Gastrocnemius medialis (tissue), 4 donors: ENCODE measurements around the gene SLC17A8. TPM values are rescaled to one million over a fixed set of nuclear protein-coding genes. Genes with fewer than 3 reads are reported as not detected.
"Not testable (repeated sequence)": the region's sequence is repeated elsewhere in the genome, so short reads cannot be mapped to it uniquely, and the experiment has no call there.

Experiments
- ATAC-seq, 2 donors: fragments of 150-250 bp; one replicate each; pipeline ENCODE4 v1.9.1; 2016
- DNase-seq, 2 donors: peaks; one replicate each; pipeline ENCODE4 v3.0.0-alpha.2; 2019
- H3K27ac ChIP-seq, 4 donors: fragments of 200-600 bp; sonication (generic); 1 replicate in 1 of 4; 2 replicates in 3 of 4; pipeline ENCODE4 v1.5.1; 2016 to 2018; ENCODE audit warnings: mild to moderate bottlenecking in 2 of 4, moderate library complexity in 1 of 4
- H3K27me3 ChIP-seq, 3 donors: fragments of 200-600 bp; sonication (generic) in 2 of 3; 1 replicate in 1 of 3; 2 replicates in 2 of 3; pipeline versions ENCODE4 v1.5.1 to v1.6.0; 2016 to 2019; ENCODE audit warnings: mild to moderate bottlenecking in 1 of 3, moderate library complexity in 1 of 3
- H3K36me3 ChIP-seq, 2 donors: fragments of 200-600 bp; sonication (generic) in 1 of 2; one replicate each; pipeline ENCODE4 v1.5.1; 2017 to 2018
- H3K4me1 ChIP-seq, 2 donors: fragments of 200-600 bp; sonication (generic) in 1 of 2; one replicate each; pipeline ENCODE4 v1.5.1; 2016 to 2017; ENCODE audit warnings: mild to moderate bottlenecking in 2 of 2
- H3K4me3 ChIP-seq, 4 donors: fragments of 200-600 bp; sonication (generic) in 3 of 4; 1 replicate in 1 of 4; 2 replicates in 3 of 4; pipeline ENCODE4 v1.5.1; 2016 to 2019; ENCODE audit warnings: mild to moderate bottlenecking in 2 of 4
- H3K9me3 ChIP-seq, 3 donors: fragments of 200-600 bp; sonication (generic) in 2 of 3; 1 replicate in 1 of 3; 2 replicates in 2 of 3; pipeline ENCODE4 v1.5.1; 2016 to 2019
- CTCF ChIP-seq, 5 experiments: fragments of 450-650 bp in 3 of 5; fragments of 200-600 bp in 2 of 5; sonication (generic) in 2 of 5; IDR thresholded peaks in 4 of 5; conservative IDR thresholded peaks in 1 of 5; 1 replicate in 4 of 5; 2 replicates in 1 of 5; pipeline ENCODE4 v1.5.1; 2016 to 2019; ENCODE audit warnings: antibody characterized with exemption in 5 of 5, mild to moderate bottlenecking in 3 of 5, moderate library complexity in 3 of 5
- POLR2A ChIP-seq, 2 donors: fragments of 450-650 bp; IDR thresholded peaks; one replicate each; pipeline ENCODE4 v1.6.1; 2017; ENCODE audit warnings: antibody characterized with exemption in 2 of 2, mild to moderate bottlenecking in 2 of 2, moderate library complexity in 2 of 2
- in situ Hi-C, 4 donors: fragments of 200-750 bp; cut with MboI; loops; one replicate each; pipeline versions ENCODE4 v1.15.0 to v1.8.0; 2017; ENCODE audit warnings: low sequenced_read_pairs in 4 of 4
- intact Hi-C: fragments of 100-400 bp; cut with DNase I; formaldehyde crosslinking; loops from one replicate; pipeline ENCODE4 v1.15.1; 2023; ENCODE audit warnings: low total_unique reads
- total RNA-seq, 4 donors: library from RNA; depleted of rRNA; stranded (reverse); fragments of >200 nt; gene quantifications; one replicate each; pipeline versions ENCODE4 v1.1.0 to v1.2.3, GENCODE V29; 2016

SLC17A8 gene
- total RNA-seq, 4 donors from 2014 or later = 0.31 TPM; not detected in 3

- no peak for TF ChIP-seq POLR2A (IDR thresholded peaks at IDR 0.05)
- TF ChIP-seq CTCF (IDR thresholded peaks at IDR 0.05 in 4 of 5, conservative IDR thresholded peaks at IDR 0.05 in 1 of 5) = no peak
- Histone ChIP-seq H3K27me3 (no peaks in the 10 kb centered on the region), H3K9me3 (no peaks in the 10 kb centered on the region), H3K4me1 (no peaks in the 10 kb centered on the region), H3K36me3 (no peaks in the 10 kb centered on the region), H3K27ac (no peak overlapping the region), H3K4me3 (no peak overlapping the region)
- intact Hi-C loops = no loop called here
- in situ Hi-C loops = no loop called here
- ATAC-seq (no peak), DNase-seq (no peak)
Measured at GRCh38 chr12:100414739-100415138, 57.9 kb downstream of the SLC17A8 start.

DNA sequence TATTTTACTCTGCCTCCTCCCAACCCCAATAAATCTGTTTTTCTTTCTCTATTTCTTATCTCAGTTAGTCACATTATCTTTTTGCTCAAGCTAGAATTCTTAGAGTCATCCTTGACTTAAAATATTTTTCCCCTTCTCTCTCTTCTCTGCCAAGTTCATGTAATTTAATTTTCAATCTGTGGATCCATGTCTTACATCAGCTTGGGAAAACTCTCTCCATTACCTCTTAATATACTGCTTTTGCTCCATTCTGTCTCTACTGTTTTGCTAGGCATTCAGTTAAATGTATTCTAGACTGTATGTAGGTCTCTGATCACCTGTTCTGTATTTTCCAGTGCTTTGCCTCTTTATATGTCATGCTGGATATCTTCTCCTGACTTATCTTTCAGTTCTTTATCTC lies 65.8 kb downstream of the SLC17A8 start:
- H3K27ac ChIP-seq = no peak overlapping the region
- in situ Hi-C loops (no loop called here), intact Hi-C loops (no loop called here)
- H3K4me3 ChIP-seq = no peak overlapping the region
- no peak for DNase-seq
- TF ChIP-seq CTCF (IDR thresholded peaks at IDR 0.05 in 4 of 5, conservative IDR thresholded peaks at IDR 0.05 in 1 of 5) (no peak), POLR2A (IDR thresholded peaks at IDR 0.05) (no peak)
- no peaks in the 10 kb centered on the region for H3K9me3 ChIP-seq
- no peaks in the 10 kb centered on the region for H3K36me3 ChIP-seq
- no peaks in the 10 kb centered on the region for H3K27me3 ChIP-seq
- no peaks in the 10 kb centered on the region for H3K4me1 ChIP-seq
- no peak for ATAC-seq

DNA sequence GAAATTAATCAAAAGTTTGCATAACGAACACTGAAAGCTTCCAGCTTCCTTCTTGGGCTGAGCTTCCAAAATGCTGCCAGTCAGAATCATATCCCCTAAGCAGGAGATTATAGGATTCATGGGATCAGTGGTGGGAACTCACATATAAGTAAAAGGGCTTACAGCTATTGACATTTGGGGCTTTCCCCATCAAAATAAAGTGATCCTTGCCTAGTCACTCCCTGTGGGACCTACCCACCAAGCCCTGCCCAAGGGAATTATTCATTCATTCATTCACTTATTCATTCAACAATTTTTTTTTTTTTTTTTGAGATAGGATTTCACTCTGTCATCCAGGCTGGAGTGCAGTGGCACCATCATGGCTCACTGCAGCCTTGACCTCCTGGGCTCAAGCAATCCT lies 69.3 kb downstream of the SLC17A8 start:
- TF ChIP-seq CTCF (IDR thresholded peaks at IDR 0.05 in 4 of 5, conservative IDR thresholded peaks at IDR 0.05 in 1 of 5) (no peak), POLR2A (IDR thresholded peaks at IDR 0.05) (no peak)
- intact Hi-C loops = no loop called here
- DNase-seq = no peak
- Histone ChIP-seq H3K36me3 (no peaks in the 10 kb centered on the region), H3K27ac (no peak overlapping the region), H3K4me3 (no peak overlapping the region), H3K9me3 (no peaks in the 10 kb centered on the region), H3K4me1 (no peaks in the 10 kb centered on the region), H3K27me3 (no peaks in the 10 kb centered on the region)
- in situ Hi-C loops = no loop called here
- ATAC-seq = no peak

GRCh38 chr12:100427078-100427477 lies 70.2 kb downstream of the SLC17A8 start:
- intact Hi-C loops = no loop called here
- TF ChIP-seq CTCF (IDR thresholded peaks at IDR 0.05 in 4 of 5, conservative IDR thresholded peaks at IDR 0.05 in 1 of 5) (no peak), POLR2A (IDR thresholded peaks at IDR 0.05) (no peak)
- no peak for ATAC-seq
- no peak for DNase-seq
- H3K4me1 ChIP-seq = no peaks in the 10 kb centered on the region
- H3K9me3 ChIP-seq = no peaks in the 10 kb centered on the region
- no peak overlapping the region for H3K4me3 ChIP-seq
- in situ Hi-C loops = no loop called here
- H3K27me3 ChIP-seq = no peaks in the 10 kb centered on the region
- H3K36me3 ChIP-seq = no peaks in the 10 kb centered on the region
- no peak overlapping the region for H3K27ac ChIP-seq

DNA sequence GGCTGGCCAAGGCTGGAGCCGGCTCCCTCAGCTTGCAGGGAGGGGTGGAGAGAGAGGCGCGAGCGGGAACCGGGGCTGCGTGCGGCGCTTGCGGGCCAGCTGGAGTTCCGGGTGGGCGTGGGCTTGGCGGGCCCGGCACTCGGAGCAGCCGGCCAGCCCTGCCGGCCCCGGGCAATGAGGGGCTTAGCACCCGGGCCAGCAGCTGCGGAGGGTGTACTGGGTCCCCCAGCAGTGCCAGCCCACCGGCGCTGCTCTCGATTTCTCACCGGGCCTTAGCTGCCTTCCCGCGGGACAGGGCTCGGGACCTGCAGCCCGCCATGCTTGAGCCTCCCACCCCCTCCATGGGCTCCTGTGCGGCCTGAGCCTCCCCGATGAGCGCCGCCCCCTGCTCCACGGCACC lies 73.4 kb downstream of the SLC17A8 start:
- in situ Hi-C loops, DNase-seq: not testable (repeated sequence)
- intact Hi-C loops = loop anchor here (5.0 kb wide), 1 partner anchor 62 kb away; no protein-coding TSS in a partner anchor

More for the DNA sequence above, 73.4 kb downstream of the SLC17A8 start:
- H3K4me1 ChIP-seq, ATAC-seq, H3K4me3 ChIP-seq, H3K27me3 ChIP-seq, H3K9me3 ChIP-seq, H3K36me3 ChIP-seq, H3K27ac ChIP-seq: not testable (repeated sequence)
